ENCODE measurements around the gene JAKMIP1.

JAKMIP1 gene

DNA sequence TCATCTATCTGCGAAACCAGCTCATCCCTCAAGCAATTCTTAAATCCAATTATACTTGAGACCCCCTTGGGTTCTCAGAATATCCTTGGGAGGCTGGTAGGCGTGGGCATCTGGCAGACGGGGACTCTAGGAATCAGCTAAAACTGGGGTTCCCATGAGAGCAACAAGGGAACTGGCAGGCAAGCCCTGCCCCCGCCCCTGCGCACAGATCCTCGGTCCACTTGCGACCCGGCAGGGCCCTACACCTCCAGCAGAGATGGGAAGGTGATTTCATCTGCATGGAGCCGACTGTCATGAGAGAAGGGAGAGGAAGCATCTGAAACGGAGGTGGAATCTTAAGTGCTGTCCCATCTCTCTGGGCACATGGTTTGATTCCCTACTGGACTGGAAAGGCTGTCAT lies 172.2 kb downstream of the JAKMIP1 start:
- TF ChIP-seq TAF1 (IDR thresholded peaks at IDR 0.05; ENCODE audit: low read depth) (no peak), CEBPB (IDR thresholded peaks at IDR 0.05) (no peak), TCF12 (IDR thresholded peaks at IDR 0.05; ENCODE audit: low read depth) (no peak), ZBTB7A (IDR thresholded peaks at IDR 0.05; ENCODE audit: low read depth) (no peak)

DNA sequence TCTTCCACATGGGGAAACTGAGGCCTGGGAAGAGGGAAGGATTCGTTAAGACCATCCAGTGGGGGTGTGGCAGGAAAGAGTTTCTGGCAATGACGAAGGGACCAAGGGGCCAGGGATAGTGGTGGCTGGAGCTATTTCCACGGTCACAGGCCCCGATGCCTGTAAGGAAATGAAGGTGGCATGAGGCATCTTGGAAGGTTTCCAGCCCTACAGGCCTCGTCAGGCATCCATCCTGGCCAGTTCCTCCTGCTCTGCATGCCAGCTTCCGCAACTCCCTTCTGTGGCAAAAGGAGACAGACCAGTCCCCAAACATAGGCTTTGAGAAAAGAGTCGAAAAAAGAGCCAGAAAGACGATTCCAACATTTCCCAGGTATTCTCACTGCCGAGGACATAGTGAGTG lies 173.0 kb downstream of the JAKMIP1 start:
- TF ChIP-seq, protein P1, sequence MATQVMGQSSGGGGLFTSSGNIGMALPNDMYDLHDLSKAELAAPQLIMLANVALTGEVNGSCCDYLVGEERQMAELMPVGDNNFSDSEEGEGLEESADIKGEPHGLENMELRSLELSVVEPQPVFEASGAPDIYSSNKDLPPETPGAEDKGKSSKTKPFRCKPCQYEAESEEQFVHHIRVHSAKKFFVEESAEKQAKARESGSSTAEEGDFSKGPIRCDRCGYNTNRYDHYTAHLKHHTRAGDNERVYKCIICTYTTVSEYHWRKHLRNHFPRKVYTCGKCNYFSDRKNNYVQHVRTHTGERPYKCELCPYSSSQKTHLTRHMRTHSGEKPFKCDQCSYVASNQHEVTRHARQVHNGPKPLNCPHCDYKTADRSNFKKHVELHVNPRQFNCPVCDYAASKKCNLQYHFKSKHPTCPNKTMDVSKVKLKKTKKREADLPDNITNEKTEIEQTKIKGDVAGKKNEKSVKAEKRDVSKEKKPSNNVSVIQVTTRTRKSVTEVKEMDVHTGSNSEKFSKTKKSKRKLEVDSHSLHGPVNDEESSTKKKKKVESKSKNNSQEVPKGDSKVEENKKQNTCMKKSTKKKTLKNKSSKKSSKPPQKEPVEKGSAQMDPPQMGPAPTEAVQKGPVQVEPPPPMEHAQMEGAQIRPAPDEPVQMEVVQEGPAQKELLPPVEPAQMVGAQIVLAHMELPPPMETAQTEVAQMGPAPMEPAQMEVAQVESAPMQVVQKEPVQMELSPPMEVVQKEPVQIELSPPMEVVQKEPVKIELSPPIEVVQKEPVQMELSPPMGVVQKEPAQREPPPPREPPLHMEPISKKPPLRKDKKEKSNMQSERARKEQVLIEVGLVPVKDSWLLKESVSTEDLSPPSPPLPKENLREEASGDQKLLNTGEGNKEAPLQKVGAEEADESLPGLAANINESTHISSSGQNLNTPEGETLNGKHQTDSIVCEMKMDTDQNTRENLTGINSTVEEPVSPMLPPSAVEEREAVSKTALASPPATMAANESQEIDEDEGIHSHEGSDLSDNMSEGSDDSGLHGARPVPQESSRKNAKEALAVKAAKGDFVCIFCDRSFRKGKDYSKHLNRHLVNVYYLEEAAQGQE (IDR thresholded peaks at IDR 0.05; ENCODE audit: low read depth) = no peak
- TF ChIP-seq TEAD4 (IDR thresholded peaks at IDR 0.05) (no peak), TCF12 (IDR thresholded peaks at IDR 0.05; ENCODE audit: low read depth) (no peak), EGR1 (IDR thresholded peaks at IDR 0.05) (no peak), RAD21 (IDR thresholded peaks at IDR 0.05; ENCODE audit: low read depth) (no peak), FOXM1 (IDR thresholded peaks at IDR 0.05; ENCODE audit: borderline replicate concordance, low read depth) (no peak), YY1 (IDR thresholded peaks at IDR 0.05; ENCODE audit: low read depth) (no peak), TAF1 (IDR thresholded peaks at IDR 0.05; ENCODE audit: low read depth) (no peak), EP300 (IDR thresholded peaks at IDR 0.05; ENCODE audit: borderline replicate concordance) (no peak)
- TF ChIP-seq, protein P2, sequence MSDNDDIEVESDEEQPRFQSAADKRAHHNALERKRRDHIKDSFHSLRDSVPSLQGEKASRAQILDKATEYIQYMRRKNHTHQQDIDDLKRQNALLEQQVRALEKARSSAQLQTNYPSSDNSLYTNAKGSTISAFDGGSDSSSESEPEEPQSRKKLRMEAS (IDR thresholded peaks at IDR 0.05) = no peak
- TF ChIP-seq, protein P3, sequence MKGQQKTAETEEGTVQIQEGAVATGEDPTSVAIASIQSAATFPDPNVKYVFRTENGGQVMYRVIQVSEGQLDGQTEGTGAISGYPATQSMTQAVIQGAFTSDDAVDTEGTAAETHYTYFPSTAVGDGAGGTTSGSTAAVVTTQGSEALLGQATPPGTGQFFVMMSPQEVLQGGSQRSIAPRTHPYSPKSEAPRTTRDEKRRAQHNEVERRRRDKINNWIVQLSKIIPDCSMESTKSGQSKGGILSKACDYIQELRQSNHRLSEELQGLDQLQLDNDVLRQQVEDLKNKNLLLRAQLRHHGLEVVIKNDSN (IDR thresholded peaks at IDR 0.05) = no peak

DNA sequence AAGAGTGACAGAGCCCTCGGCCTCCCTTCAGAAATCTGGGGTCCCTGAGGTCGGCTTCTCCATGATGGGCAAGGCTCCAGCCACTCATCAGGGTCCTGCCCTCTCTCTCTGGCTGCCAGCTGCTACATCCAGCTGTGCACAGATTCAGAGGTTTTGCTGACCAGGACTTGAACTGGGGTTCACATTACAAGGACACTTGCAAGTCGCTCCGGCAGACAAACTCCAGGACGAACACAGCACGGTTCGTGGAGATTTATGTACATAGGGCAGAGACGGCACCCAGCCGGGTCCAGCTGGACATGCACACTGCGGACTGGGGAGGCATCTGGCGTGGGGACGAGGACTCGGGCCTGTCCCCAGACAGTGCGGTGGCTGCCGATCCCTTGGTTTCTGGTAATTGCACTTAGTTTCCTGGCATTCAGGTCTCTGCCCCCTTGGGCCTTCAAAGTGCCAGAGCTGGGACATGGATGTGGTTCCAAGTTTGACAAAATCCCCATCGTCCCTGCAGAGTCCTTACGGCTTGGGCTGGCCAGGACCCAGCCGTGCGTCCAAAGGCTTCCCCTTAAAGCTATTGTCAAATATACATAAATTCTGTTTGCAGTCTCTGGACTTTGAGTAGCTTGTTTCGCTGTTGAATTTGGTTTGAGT lies 175.9 kb downstream of the JAKMIP1 start:
- no peak for TF ChIP-seq EGR1 (IDR thresholded peaks at IDR 0.05)
- no peak for TF ChIP-seq NFIC (IDR thresholded peaks at IDR 0.05)
- TF ChIP-seq RAD21 (IDR thresholded peaks at IDR 0.05; ENCODE audit: low read depth) = no peak
- TF ChIP-seq, protein P1 (IDR thresholded peaks at IDR 0.05; ENCODE audit: low read depth) = no peak
- no peak for TF ChIP-seq EP300 (IDR thresholded peaks at IDR 0.05; ENCODE audit: borderline replicate concordance)
- TF ChIP-seq, protein P3 (IDR thresholded peaks at IDR 0.05) = no peak
- TF ChIP-seq TCF12 (IDR thresholded peaks at IDR 0.05; ENCODE audit: low read depth) = no peak
- no peak for TF ChIP-seq TEAD4 (IDR thresholded peaks at IDR 0.05)
- no peak for TF ChIP-seq FOXM1 (IDR thresholded peaks at IDR 0.05; ENCODE audit: borderline replicate concordance, low read depth)
- no peak for TF ChIP-seq YY1 (IDR thresholded peaks at IDR 0.05; ENCODE audit: low read depth)
- TF ChIP-seq ZBTB7A (IDR thresholded peaks at IDR 0.05; ENCODE audit: low read depth) = no peak
- no peak for TF ChIP-seq CREB1 (IDR thresholded peaks at IDR 0.05; ENCODE audit: low read depth)
- no peak for TF ChIP-seq TAF1 (IDR thresholded peaks at IDR 0.05; ENCODE audit: low read depth)
- TF ChIP-seq, protein P2 (IDR thresholded peaks at IDR 0.05) = no peak
- TF ChIP-seq CEBPB (IDR thresholded peaks at IDR 0.05) = no peak

DNA sequence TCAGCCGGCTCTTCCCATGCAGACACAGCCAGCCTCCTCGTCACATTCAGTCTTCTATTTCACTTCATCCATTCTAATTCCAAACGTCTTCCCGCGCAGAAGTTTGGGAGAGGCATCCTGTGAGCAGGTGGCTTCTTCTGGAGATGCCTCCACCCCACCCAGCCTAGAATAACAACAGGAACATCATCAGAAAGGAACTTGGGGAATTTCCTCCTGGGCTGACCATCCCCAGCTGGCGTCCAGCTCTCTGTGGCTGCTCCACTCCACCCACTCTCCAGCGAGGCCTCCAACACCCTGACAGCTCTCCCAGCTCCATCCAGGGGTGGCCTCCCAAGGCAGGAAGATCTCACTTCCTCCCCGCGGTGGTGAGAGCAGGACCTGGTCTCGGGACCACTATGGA lies 176.6 kb downstream of the JAKMIP1 start:
- TF ChIP-seq CREB1 (IDR thresholded peaks at IDR 0.05; ENCODE audit: low read depth) (no peak), EGR1 (IDR thresholded peaks at IDR 0.05) (no peak), FOXM1 (IDR thresholded peaks at IDR 0.05; ENCODE audit: borderline replicate concordance, low read depth) (no peak), TEAD4 (IDR thresholded peaks at IDR 0.05) (no peak), TAF1 (IDR thresholded peaks at IDR 0.05; ENCODE audit: low read depth) (no peak), CEBPB (IDR thresholded peaks at IDR 0.05) (no peak), NFIC (IDR thresholded peaks at IDR 0.05) (no peak), ZBTB7A (IDR thresholded peaks at IDR 0.05; ENCODE audit: low read depth) (no peak), RAD21 (IDR thresholded peaks at IDR 0.05; ENCODE audit: low read depth) (no peak), EP300 (IDR thresholded peaks at IDR 0.05; ENCODE audit: borderline replicate concordance) (no peak), TCF12 (IDR thresholded peaks at IDR 0.05; ENCODE audit: low read depth) (no peak), YY1 (IDR thresholded peaks at IDR 0.05; ENCODE audit: low read depth) (no peak)
- TF ChIP-seq, protein P1 (IDR thresholded peaks at IDR 0.05; ENCODE audit: low read depth) = no peak
- TF ChIP-seq, protein P3 (IDR thresholded peaks at IDR 0.05) = no peak
